Upper lobe of left lung (tissue), 4 donors: ENCODE data around the gene LHX5.

ENCODE experiments used
- POLR2AphosphoS5 ChIP-seq, 2 donors: sonication (generic); formaldehyde crosslinking; IDR thresholded peaks; one replicate each; pipeline ENCODE4 v1.5.1; 2017; ENCODE audit warnings: antibody characterized with exemption in 2 of 2
- TF ChIP-seq, protein P1 (sequence below), 6 experiments: fragments of 450-650 bp in 4 of 6; fragments of 200-600 bp in 2 of 6; sonication (generic) in 2 of 6; IDR thresholded peaks; one replicate each; pipeline ENCODE4 v1.5.1; 2016 to 2019; ENCODE audit warnings: antibody characterized with exemption in 6 of 6

DNA sequence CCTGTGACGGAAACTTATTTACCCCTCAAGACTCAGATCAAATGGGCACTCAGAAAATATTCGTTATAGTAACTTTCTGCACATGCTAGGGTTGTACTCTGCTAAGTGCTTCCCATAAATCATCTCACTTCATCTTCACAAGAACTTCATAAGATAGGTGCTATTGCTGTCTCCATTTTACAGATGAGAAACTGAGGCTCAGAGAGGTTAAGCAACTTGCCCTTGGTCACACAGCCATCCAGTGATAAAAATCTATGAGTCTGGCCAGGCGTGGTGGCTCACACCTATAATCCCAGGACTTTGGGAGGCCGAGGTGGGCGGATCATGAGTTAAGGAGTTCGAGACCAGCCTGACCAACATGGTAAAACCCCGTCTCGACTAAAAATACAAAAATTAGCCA lies 33.2 kb upstream of the LHX5 start:
- TF ChIP-seq, protein P1, sequence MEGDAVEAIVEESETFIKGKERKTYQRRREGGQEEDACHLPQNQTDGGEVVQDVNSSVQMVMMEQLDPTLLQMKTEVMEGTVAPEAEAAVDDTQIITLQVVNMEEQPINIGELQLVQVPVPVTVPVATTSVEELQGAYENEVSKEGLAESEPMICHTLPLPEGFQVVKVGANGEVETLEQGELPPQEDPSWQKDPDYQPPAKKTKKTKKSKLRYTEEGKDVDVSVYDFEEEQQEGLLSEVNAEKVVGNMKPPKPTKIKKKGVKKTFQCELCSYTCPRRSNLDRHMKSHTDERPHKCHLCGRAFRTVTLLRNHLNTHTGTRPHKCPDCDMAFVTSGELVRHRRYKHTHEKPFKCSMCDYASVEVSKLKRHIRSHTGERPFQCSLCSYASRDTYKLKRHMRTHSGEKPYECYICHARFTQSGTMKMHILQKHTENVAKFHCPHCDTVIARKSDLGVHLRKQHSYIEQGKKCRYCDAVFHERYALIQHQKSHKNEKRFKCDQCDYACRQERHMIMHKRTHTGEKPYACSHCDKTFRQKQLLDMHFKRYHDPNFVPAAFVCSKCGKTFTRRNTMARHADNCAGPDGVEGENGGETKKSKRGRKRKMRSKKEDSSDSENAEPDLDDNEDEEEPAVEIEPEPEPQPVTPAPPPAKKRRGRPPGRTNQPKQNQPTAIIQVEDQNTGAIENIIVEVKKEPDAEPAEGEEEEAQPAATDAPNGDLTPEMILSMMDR (IDR thresholded peaks at IDR 0.05): no peak
- no peak for TF ChIP-seq POLR2AphosphoS5 (IDR thresholded peaks at IDR 0.05)
